ENCODE results near the gene CALN1.
"Not testable (repeated sequence)": the region's sequence is repeated elsewhere in the genome, so short reads cannot be mapped to it uniquely, and the experiment has no call there.

The CALN1 gene

DNA sequence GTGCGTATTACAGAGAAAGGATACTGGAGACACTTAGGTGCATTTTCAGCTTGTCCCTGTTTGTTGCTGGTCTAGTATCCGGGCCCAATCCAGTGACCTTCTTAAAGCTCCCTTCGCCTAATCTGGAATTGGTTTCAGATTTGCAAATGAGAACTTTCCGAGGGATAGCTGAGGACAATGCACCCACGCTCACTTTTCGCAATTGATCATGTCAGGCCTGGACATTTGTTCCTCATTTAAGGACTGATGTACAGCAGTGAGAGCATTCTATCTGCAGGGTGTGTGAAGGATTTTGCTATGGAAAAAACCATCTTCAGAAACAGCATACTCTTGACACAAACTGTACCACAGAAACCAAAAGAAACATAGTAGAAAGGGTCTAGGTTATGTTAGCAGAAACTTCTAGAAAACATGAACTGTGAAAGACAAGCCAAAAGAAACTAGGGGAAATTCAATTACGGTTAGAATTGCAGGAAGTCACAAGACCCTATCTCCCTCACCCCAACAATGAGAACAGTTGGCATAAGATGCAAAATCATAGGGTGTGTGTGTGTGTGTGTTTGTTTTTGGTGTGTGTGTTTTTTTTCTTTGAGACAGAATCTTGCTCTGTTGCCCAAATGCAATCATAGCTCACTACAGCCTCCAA lies 331.1 kb downstream of the CALN1 start:
- no peak for DNase-seq

DNA sequence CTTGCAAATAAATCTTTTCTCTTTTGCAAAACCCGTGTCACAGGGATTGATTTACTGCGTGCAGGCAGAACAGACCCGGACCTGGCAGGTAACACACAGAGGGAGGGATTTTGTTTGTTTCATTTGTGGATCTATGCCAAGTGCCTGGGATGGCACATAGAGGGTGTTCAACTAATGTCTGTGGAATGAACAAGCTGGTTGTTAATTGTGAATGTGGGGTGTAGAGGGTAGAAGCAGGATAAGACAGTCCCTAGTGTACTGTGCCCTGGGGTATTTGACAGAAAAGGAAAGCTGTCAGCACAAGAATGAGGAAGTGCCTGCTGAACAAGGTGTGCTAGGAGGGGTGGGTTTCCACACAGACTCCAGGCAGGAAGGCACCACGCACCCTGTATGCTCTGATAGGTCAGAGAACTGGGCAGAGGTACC lies 331.8 kb downstream of the CALN1 start:
- no peak for DNase-seq

DNA sequence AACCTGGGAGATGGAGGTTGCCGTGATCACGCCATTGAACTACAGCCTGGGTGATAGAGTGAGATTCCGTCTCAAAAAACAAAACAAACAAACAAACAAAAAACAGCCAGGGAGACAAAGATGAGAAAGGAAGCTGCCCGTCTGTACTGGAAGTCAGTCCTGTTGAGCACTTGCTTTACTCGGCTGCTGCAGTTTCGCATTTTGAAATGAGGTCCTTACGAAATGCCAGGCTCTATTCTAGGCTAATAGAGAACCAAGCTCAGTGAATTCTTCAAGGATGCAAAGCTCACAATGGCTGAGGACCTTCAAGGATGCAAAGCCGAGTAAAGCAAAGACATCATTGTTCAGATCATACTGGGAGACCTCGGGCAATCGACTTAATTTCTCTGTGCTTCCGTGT lies 333.3 kb downstream of the CALN1 start:
- DNase-seq = no peak

GRCh38 chr7:72078301-72078700 lies 333.8 kb downstream of the CALN1 start:
- DNase-seq = no peak

- no peak for DNase-seq
Observed at GRCh38 chr7:72077786-72078185, 334.4 kb downstream of the CALN1 start.

GRCh38 chr7:72072901-72073300 lies 339.2 kb downstream of the CALN1 start:
- DNase-seq = no peak

- DNase-seq = no peak
Observed at GRCh38 chr7:72069263-72069662, 342.9 kb downstream of the CALN1 start.

DNA sequence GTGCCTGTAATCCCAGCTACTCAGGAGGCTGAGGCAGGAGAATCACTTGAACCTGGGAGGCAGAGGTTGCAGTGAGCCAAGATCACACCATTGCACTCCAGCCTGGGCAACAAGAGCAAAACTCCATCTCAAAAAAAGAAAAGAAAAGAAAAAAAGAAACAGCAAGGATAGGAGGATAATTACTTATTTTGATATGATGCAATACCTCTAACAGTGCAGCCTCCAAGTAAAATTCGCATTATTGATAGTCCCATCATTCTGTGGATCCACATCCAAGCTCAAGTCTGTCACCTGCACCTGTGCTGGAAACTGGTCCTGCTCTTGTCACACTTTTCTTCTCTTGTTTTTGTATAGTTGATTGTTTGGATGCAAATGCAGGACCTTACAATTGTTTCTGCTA lies 346.4 kb downstream of the CALN1 start:
- DNase-seq = not testable (repeated sequence)

DNA sequence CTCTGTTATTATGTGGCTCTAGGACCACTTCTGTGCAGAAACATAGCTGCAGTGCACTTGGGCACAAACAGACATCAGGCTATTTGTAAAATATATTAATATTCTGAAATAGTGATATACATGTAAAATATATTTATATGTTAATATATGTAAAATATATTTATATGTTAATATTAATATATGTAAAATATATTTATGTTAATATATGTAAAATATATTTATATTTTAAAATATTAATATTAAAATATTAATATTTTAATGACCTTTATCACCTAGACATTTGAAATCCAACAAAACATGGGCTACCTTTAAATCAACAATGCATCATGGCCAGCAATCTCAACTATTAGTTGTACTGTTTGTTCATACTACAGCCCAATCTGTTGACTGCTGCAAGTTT lies 347.2 kb downstream of the CALN1 start:
- no peak for DNase-seq

DNA sequence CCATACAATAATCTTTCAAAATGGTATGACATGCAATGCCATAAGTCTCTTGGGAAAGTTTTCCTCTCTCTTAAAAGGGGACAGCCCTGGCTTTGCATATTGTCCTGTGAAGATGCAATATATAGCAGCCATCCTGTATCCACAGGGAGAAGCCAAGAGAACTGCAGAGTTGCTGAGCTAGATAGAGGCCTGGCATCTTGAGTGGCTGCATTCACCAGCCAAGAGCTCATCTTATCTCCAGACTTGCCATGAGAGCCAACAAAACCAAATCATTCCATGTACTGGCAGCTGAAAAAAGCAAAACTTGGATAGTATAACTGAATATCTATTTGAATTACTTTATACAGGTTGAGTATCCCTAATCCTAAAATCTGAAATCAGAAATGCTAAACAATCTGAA lies 348.8 kb downstream of the CALN1 start:
- DNase-seq = no peak

- no peak for DNase-seq
Observed at GRCh38 chr7:72062666-72063065, 349.5 kb downstream of the CALN1 start.

- DNase-seq = no peak
Observed at GRCh38 chr7:72059925-72060324, 352.2 kb downstream of the CALN1 start.

- DNase-seq = no peak
Observed at GRCh38 chr7:72058579-72058978, 353.6 kb downstream of the CALN1 start.

GRCh38 chr7:72057796-72058195 lies 354.3 kb downstream of the CALN1 start:
- no peak for DNase-seq

DNA sequence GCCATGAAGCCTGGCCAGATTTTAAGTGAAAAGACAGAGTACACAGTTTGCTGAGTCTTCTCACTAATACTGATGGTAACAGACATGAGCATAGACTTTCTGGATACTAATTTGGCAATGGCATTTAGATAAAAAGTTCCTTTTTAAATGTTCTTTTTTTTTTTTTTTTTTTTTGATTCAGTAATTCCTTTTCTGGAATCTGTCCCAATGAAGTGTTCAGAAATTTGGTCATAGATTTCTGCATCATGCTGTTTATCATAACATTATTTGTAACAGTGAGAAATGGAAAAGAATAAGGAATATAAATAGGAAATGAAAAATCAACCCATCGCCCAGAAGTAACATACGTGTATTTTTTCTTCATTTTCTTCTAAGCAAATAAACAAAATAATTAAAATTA lies 354.9 kb downstream of the CALN1 start:
- DNase-seq = no peak

GRCh38 chr7:72055426-72055825 lies 356.7 kb downstream of the CALN1 start:
- no peak for DNase-seq

DNA sequence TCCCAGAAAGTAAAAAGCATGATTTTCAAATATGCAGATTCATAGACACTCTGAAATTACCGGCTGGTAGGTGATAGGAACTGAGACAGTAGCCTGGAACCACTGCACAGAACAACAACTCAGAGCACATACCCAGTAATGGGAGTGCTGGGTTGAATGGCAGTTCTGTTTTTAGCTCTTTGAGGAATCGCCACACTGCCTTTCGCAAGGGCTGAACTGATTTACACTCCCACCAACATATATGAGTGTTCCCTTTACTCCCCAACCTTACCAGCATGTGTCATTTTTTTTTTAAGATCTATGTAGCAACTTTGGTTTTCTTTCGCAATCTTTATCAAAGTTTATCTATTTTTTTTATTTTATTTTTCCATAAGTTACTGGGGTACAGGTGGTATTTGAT lies 358.8 kb downstream of the CALN1 start:
- no peak for DNase-seq

GRCh38 chr7:72048420-72048819 lies 363.7 kb downstream of the CALN1 start:
- DNase-seq = no peak

- DNase-seq = no peak
Observed at GRCh38 chr7:72042855-72043254, 369.3 kb downstream of the CALN1 start.

DNA sequence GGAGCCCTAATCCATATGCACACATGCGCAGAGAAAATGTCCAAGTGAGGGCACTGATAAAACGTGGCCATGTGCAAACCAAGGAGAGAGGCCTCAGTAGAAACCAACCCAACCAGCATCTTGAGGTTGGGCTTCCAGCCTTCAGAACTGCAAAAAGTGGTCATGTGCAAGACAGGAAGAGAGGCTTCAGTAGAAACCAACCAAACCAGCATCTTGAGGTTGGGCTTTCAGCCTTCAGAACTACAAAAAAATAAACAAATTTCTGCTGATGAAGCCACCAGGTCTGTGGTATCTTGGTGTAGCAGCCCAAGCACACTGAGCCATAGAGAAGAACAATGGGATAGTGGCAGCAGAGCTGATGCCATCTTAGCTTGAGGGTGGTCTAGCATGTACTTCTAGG lies 371.5 kb downstream of the CALN1 start:
- no peak for DNase-seq

- no peak for DNase-seq
Observed at GRCh38 chr7:72039460-72039859, 372.7 kb downstream of the CALN1 start.

DNA sequence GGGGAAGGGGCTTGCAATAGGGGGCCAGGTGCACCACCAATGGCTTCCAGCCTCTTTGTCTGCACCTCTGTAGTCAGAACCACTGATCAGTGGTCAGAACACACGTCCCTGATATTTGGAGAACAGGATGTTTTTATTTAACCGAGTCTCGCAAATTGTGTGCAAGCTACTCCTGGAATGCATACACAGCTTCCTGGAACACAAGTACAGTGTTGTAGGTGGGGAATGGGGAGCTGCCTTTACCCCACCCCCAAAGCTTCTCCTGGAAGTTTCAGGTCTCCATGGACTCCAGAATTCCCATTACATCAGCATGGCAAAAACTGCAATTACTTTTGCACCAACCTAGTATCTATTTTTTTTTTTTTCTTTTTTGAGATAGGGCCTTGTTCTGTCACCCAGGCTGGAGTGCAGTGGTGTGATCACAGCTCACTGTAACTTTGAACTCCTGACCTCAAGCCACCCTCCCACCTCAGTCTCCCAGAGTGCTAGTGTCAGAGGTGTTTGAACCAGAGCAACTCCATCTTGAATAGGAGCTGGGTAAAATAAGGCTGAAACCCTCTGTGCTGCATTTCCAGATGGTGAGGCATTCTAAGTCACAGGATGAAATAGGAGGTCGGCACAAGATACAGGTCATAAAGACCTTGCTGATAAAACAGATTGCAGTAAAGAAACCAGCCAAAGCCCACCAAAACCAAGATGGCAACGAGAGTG lies 374.0 kb downstream of the CALN1 start:
- DNase-seq = no peak

GRCh38 chr7:72037516-72037915 lies 374.6 kb downstream of the CALN1 start:
- DNase-seq = no peak

DNA sequence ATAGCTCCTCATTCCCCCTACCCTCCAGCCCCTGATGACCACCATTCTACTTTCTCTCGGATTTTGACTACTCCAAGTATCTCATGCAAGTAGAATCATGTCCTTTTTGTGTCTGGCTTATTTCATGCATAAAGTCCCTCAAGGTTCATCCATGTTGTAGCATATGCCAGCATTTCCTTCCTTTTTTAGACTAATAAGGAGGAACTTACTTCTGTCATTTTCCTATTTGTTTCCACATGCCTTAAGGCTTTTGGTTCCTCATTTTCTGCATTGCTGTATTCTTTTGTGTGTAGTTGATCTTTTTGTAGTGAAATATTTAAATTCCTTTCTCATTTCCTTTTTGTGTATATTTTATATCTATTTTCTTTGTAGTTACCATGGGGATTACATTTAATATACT lies 376.9 kb downstream of the CALN1 start:
- DNase-seq = no peak

GRCh38 chr7:72032934-72033333 lies 379.2 kb downstream of the CALN1 start:
- no peak for DNase-seq
